Upper lobe of left lung (tissue), 4 donors: ENCODE measurements around the gene MGMT.

Source experiments
- POLR2A ChIP-seq, 4 donors: fragments of 450-650 bp; IDR thresholded peaks; one replicate each; pipeline ENCODE4 v1.5.1; 2016 to 2017; ENCODE audit warnings: antibody characterized with exemption in 4 of 4, mild to moderate bottlenecking in 2 of 4
- POLR2AphosphoS5 ChIP-seq, 2 donors: sonication (generic); formaldehyde crosslinking; IDR thresholded peaks; one replicate each; pipeline ENCODE4 v1.5.1; 2017; ENCODE audit warnings: antibody characterized with exemption in 2 of 2
- TF ChIP-seq, protein P1 (sequence below), 6 experiments: fragments of 450-650 bp in 4 of 6; fragments of 200-600 bp in 2 of 6; sonication (generic) in 2 of 6; IDR thresholded peaks; one replicate each; pipeline ENCODE4 v1.5.1; 2016 to 2019; ENCODE audit warnings: antibody characterized with exemption in 6 of 6

DNA sequence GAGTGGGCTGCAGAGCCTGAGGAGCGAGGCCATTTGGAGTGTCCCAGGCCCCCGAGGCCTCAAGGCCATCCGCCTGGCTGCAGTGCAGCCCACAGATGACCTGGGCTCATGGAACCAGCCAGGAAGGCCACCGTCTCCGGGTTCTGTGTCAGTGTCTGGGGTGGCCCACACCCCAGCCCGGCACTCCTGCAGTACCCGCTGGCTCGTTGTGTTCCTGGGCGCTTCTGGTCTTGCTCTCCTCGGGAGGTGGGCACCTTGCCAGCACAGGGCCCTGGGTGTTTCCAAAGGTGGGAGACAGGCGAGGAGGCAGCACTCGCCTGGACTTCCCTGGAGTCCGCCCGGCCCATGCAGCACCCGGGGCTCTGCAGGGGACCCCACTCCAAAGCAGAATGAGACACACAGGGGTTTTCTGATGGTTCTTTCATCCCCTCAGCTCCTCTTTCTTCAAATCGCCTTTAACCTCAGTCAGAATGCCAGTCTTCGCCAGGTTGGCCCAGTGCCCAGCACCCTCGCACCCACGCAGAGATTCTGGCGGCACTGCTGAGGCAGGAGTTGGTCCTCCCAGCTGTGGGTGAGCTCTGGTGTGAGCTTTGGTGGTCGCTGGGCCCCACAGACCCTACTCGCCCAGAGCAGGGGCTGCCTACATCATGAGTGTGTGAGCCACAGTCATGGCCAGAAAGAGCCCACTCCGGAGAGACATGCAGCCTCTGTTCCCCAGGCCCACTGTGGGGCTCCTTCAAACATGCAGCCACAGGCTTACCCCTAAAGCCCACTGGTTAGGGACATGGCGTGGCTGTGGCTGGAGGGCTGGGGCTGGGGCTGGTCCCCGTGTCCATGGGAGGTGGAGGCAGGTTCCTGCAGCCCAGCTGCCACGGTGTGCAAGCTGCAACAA lies 341.3 kb downstream of the MGMT start:
- TF ChIP-seq POLR2AphosphoS5 (IDR thresholded peaks at IDR 0.05) (no peak), POLR2A (IDR thresholded peaks at IDR 0.05) (no peak)
- TF ChIP-seq, protein P1, sequence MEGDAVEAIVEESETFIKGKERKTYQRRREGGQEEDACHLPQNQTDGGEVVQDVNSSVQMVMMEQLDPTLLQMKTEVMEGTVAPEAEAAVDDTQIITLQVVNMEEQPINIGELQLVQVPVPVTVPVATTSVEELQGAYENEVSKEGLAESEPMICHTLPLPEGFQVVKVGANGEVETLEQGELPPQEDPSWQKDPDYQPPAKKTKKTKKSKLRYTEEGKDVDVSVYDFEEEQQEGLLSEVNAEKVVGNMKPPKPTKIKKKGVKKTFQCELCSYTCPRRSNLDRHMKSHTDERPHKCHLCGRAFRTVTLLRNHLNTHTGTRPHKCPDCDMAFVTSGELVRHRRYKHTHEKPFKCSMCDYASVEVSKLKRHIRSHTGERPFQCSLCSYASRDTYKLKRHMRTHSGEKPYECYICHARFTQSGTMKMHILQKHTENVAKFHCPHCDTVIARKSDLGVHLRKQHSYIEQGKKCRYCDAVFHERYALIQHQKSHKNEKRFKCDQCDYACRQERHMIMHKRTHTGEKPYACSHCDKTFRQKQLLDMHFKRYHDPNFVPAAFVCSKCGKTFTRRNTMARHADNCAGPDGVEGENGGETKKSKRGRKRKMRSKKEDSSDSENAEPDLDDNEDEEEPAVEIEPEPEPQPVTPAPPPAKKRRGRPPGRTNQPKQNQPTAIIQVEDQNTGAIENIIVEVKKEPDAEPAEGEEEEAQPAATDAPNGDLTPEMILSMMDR (IDR thresholded peaks at IDR 0.05), result no peak
